NCI-H526 treated with DMSO at 0.1 percent for 48 hours (cell line): ENCODE measurements around the gene PIK3AP1.
"Not testable (repeated sequence)": the region's sequence is repeated elsewhere in the genome, so short reads cannot be mapped to it uniquely, and the experiment has no call there.

Experiments
- DNase-seq: peaks from one replicate; lab custom pipeline; 2025; lab: John Stamatoyannopoulos, UW

PIK3AP1 gene

GRCh38 chr10:96721207-96721572 is 876 bp upstream of the PIK3AP1 start:
- DNase-seq = no peak

- DNase-seq = no peak
Measured at GRCh38 chr10:96719850-96720421, 378 bp downstream of the PIK3AP1 start.

- DNase-seq = no peak
Measured at GRCh38 chr10:96719200-96719599, 1.1 kb downstream of the PIK3AP1 start.

- no peak for DNase-seq
Measured at GRCh38 chr10:96718304-96718990, 1.9 kb downstream of the PIK3AP1 start.

- DNase-seq = no peak
Measured at GRCh38 chr10:96716390-96716789, 3.9 kb downstream of the PIK3AP1 start.

GRCh38 chr10:96714746-96715255 is 5.5 kb downstream of the PIK3AP1 start:
- no peak for DNase-seq

GRCh38 chr10:96714031-96714590 is 6.2 kb downstream of the PIK3AP1 start:
- DNase-seq = no peak

GRCh38 chr10:96712662-96713271 is 7.5 kb downstream of the PIK3AP1 start:
- no peak for DNase-seq

GRCh38 chr10:96711048-96711728 is 9.1 kb downstream of the PIK3AP1 start:
- no peak for DNase-seq

GRCh38 chr10:96709525-96709924 is 10.8 kb downstream of the PIK3AP1 start:
- DNase-seq = no peak

GRCh38 chr10:96708996-96709395 is 11.3 kb downstream of the PIK3AP1 start:
- DNase-seq = no peak

GRCh38 chr10:96708456-96708855 is 11.9 kb downstream of the PIK3AP1 start:
- no peak for DNase-seq

GRCh38 chr10:96706331-96706853 is 13.9 kb downstream of the PIK3AP1 start:
- no peak for DNase-seq

- DNase-seq = no peak
Measured at GRCh38 chr10:96705134-96705533, 15.2 kb downstream of the PIK3AP1 start.

GRCh38 chr10:96704563-96704962 is 15.8 kb downstream of the PIK3AP1 start:
- no peak for DNase-seq

GRCh38 chr10:96703358-96703757 is 17.0 kb downstream of the PIK3AP1 start:
- DNase-seq = no peak

GRCh38 chr10:96701265-96701664 is 19.0 kb downstream of the PIK3AP1 start:
- DNase-seq = no peak

GRCh38 chr10:96700374-96701099 is 19.8 kb downstream of the PIK3AP1 start:
- no peak for DNase-seq

- no peak for DNase-seq
Measured at GRCh38 chr10:96699613-96700012, 20.7 kb downstream of the PIK3AP1 start.

- not testable (repeated sequence) for DNase-seq
Measured at GRCh38 chr10:96698305-96698704, 22.0 kb downstream of the PIK3AP1 start.

GRCh38 chr10:96697438-96697837 is 22.9 kb downstream of the PIK3AP1 start:
- no peak for DNase-seq
